HepG2 (cell line): ENCODE results near the gene MCMBP. TPM values are rescaled to one million over a fixed set of nuclear protein-coding genes. Genes with fewer than 3 reads are reported as not detected.

Experiments
- ATAC-seq: fragments of 200-7000 bp; cut with Tn5 transposase; 3 replicates; pipeline ENCODE4 v1.9.1; 2020; ENCODE audit warnings: mild to moderate bottlenecking, moderate library complexity
- BruUV-seq: library from RNA; stranded (reverse); fragments of 400-500 nt; replicated peaks from 2 replicates; lab custom pipeline; 2021; lab: Mats Ljungman, UMichigan
- CTCF ChIA-PET: fragments of 300-600 bp; formaldehyde crosslinking; extraction: SDS; loops from one replicate; lab custom pipeline; 2021; ENCODE audit warnings: low total read pairs, inconsistent platforms, low intra/inter-chr PET ratio; lab: Yijun Ruan, JAX
- POLR2A ChIA-PET: fragments of 350-600 bp; sonication (Branson Sonifier 250); formaldehyde crosslinking; loops from one replicate; lab custom pipeline; 2020; ENCODE audit warnings: antibody characterized with exemption, inconsistent platforms; lab: Yijun Ruan, JAX
- DNase-seq: peaks from one replicate; pipeline ENCODE4 v3.0.0-alpha.2; 2015; ENCODE audit warnings: low spot score
- FAIRE-seq: peaks from 3 replicates; lab custom pipeline; 2011; peaks lifted over from hg19 to GRCh38; lab: Jason Lieb, UNC
- H2AFZ ChIP-seq: one replicate; pipeline ENCODE4 v1.6.1; 2011; ENCODE audit warnings: low read length, inconsistent platforms
- H3K27ac ChIP-seq: fragments of 300-600 bp; 3 replicates; pipeline ENCODE4 v1.8.0; 2011; ENCODE audit warnings: mixed run types, mild to moderate bottlenecking, mixed read lengths, low read length, inconsistent platforms; ENCODE audit not compliant: insufficient read depth; ENCODE audit errors: extremely low read length
- H3K27me3 ChIP-seq, 2 experiments: fragments of 200-600 bp in 1 of 2; 2 replicates in 1 of 2; 3 replicates in 1 of 2; pipeline versions ENCODE4 v1.6.0 to v1.8.0; 2011; ENCODE audit warnings: low read length in 2 of 2, mild to moderate bottlenecking in 2 of 2, moderate library complexity in 2 of 2, inconsistent platforms in 1 of 2; ENCODE audit not compliant: insufficient read depth in 2 of 2, control insufficient read depth in 1 of 2
- H3K36me3 ChIP-seq, 2 experiments: fragments of 200-600 bp in 1 of 2; replicated peaks in 1 of 2; 2 replicates in 1 of 2; 3 replicates in 1 of 2; pipeline versions ENCODE4 v1.5.1 to v1.8.0; 2011; ENCODE audit warnings: low read length in 2 of 2, inconsistent platforms in 1 of 2; ENCODE audit not compliant: insufficient read depth in 2 of 2, control insufficient read depth in 1 of 2
- H3K4me1 ChIP-seq: 2 replicates; pipeline ENCODE4 v1.5.1; 2012; ENCODE audit warnings: low read length, inconsistent platforms; ENCODE audit not compliant: insufficient read depth
- H3K4me2 ChIP-seq: 2 replicates; pipeline ENCODE4 v1.6.0; 2011; ENCODE audit warnings: low read depth, low read length, inconsistent platforms
- H3K4me3 ChIP-seq, 3 experiments: fragments of 200-600 bp in 1 of 3; sonication (generic), shearing (Covaris generic) in 1 of 3; replicated peaks in 1 of 3; 2 replicates each; pipeline ENCODE4 v1.5.1; 2011 to 2016; ENCODE audit warnings: low read length in 3 of 3, inconsistent platforms in 2 of 3, low read depth in 2 of 3, mild to moderate bottlenecking in 2 of 3, control low read depth in 1 of 3, mixed read lengths in 1 of 3; ENCODE audit not compliant: insufficient read depth in 1 of 3
- H3K79me2 ChIP-seq: one replicate; pipeline ENCODE4 v1.6.1; 2011; ENCODE audit warnings: low read length, inconsistent platforms; ENCODE audit not compliant: insufficient read depth
- H3K9ac ChIP-seq: 2 replicates; pipeline ENCODE4 v1.6.0; 2011; ENCODE audit warnings: mild to moderate bottlenecking, low read depth, low read length, inconsistent platforms; ENCODE audit not compliant: insufficient read depth
- H3K9me3 ChIP-seq: 2 replicates; pipeline ENCODE4 v1.5.1; 2012; ENCODE audit warnings: mild to moderate bottlenecking, low read length
- H4K20me1 ChIP-seq: 2 replicates; pipeline ENCODE4 v1.6.0; 2011; ENCODE audit warnings: inconsistent platforms, mild to moderate bottlenecking, low read length, moderate library complexity; ENCODE audit not compliant: insufficient read depth
- CEBPG ChIP-seq: IDR thresholded peaks from 2 replicates; pipeline ENCODE4 v1.6.1; 2016
- JDP2 ChIP-seq: sonication (generic); formaldehyde crosslinking; IDR thresholded peaks from 2 replicates; pipeline ENCODE4 v1.8.1; 2022; ENCODE audit warnings: missing genetic modification reagents, borderline replicate concordance
- POLR2AphosphoS2 ChIP-seq: IDR thresholded peaks from 2 replicates; pipeline ENCODE4 v1.6.1; 2011; ENCODE audit warnings: low read depth, low read length, improper control_type of control experiment
- RXRA ChIP-seq: sonication (generic); formaldehyde crosslinking; IDR thresholded peaks from 2 replicates; pipeline ENCODE4 v1.5.1; 2020; ENCODE audit warnings: missing genetic modification reagents
- SP2 ChIP-seq: sonication (generic); formaldehyde crosslinking; IDR thresholded peaks from 2 replicates; pipeline ENCODE4 v1.5.1; 2020; ENCODE audit warnings: mild to moderate bottlenecking, missing genetic modification reagents
- YEATS4 ChIP-seq: sonication (generic); formaldehyde crosslinking; IDR thresholded peaks from 2 replicates; pipeline ENCODE4 v1.4.0; 2020; ENCODE audit warnings: missing genetic modification reagents, borderline replicate concordance
- ZSCAN20 ChIP-seq: sonication (generic); formaldehyde crosslinking; IDR thresholded peaks from 2 replicates; pipeline ENCODE4 v1.4.0; 2020; ENCODE audit warnings: missing genetic modification reagents, mild to moderate bottlenecking, borderline replicate concordance
- WGBS: methylation state at CpG from one replicate; pipeline ENCODE4 v1.1.6; 2017; ENCODE audit warnings: low lambda C conversion rate; 5-methylcytosine and 5-hydroxymethylcytosine counted together
- in situ Hi-C: cut with HindIII; loops from 2 replicates; pipeline ENCODE4 v1.10.0; 2017; ENCODE audit warnings: low pct_unique_long_range_greater_than_20kb; ENCODE audit not compliant: extremely low pct_ligation_motif_present
- intact Hi-C: fragments of 100-400 bp; cut with micrococcal nuclease; formaldehyde crosslinking; loops from one replicate; pipeline ENCODE4 v1.10.0; 2022; ENCODE audit not compliant: unreplicated experiment
- polyA plus RNA-seq, 8 experiments: library from polyadenylated mRNA; depleted of rRNA in 3 of 8; stranded (reverse) in 7 of 8; unstranded in 1 of 8; fragments of >200 nt; fragmentation: Illumina TruSeq in 4 of 8; extraction: Trizol in 4 of 8; gene quantifications; 2 replicates each; pipeline versions ENCODE4 v1.2.1 to v1.2.3, GENCODE V29; 2011 to 2016; ENCODE audit warnings: low read depth in 4 of 8, missing spikeins in 1 of 8, mixed read lengths in 1 of 8; ENCODE audit not compliant: insufficient read depth in 1 of 8
- total RNA-seq, 5 experiments: library from RNA; depleted of rRNA; stranded (reverse); fragments of >200 nt; fragmentation: Illumina TruSeq; extraction: Trizol; gene quantifications; 2 replicates each; pipeline ENCODE4 v1.2.3, GENCODE V29; 2016; ENCODE audit warnings: low read depth in 1 of 5
- TF ChIP-seq, protein P1 (sequence below): sonication (generic); formaldehyde crosslinking; IDR thresholded peaks from 2 replicates; pipeline ENCODE4 v1.5.1; 2020; ENCODE audit warnings: missing genetic modification reagents, mild to moderate bottlenecking, borderline replicate concordance
- TF ChIP-seq, protein P2 (sequence below): sonication (generic); formaldehyde crosslinking; IDR thresholded peaks from 2 replicates; pipeline ENCODE4 v1.8.0; 2022; ENCODE audit warnings: missing genetic modification reagents, mild to moderate bottlenecking, inconsistent platforms, borderline replicate concordance
- TF ChIP-seq, protein P3 (sequence below): sonication (generic); formaldehyde crosslinking; IDR thresholded peaks from 2 replicates; pipeline ENCODE4 v1.5.1; 2020; ENCODE audit warnings: mild to moderate bottlenecking, missing genetic modification reagents
- TF ChIP-seq, protein P4 (sequence below): sonication (generic); formaldehyde crosslinking; IDR thresholded peaks from 2 replicates; pipeline ENCODE4 v1.8.0; 2022; ENCODE audit warnings: missing genetic modification reagents, mild to moderate bottlenecking, borderline replicate concordance
- TF ChIP-seq, protein P5 (sequence below): sonication (generic); formaldehyde crosslinking; conservative IDR thresholded peaks from 2 replicates; pipeline ENCODE4 v1.8.0; 2022; ENCODE audit warnings: missing genetic modification reagents
- TF ChIP-seq, protein P6 (sequence below): sonication (generic); formaldehyde crosslinking; IDR thresholded peaks from 2 replicates; pipeline ENCODE4 v1.9.0; 2021; ENCODE audit warnings: missing genetic modification reagents, borderline replicate concordance

Gene MCMBP
- total and polyA plus RNA-seq, 2 of the 13 experiments (the other 11 are each of a cell fraction or from before 2014, with no cell fraction given), result 35.7 to 62.4 TPM

DNA sequence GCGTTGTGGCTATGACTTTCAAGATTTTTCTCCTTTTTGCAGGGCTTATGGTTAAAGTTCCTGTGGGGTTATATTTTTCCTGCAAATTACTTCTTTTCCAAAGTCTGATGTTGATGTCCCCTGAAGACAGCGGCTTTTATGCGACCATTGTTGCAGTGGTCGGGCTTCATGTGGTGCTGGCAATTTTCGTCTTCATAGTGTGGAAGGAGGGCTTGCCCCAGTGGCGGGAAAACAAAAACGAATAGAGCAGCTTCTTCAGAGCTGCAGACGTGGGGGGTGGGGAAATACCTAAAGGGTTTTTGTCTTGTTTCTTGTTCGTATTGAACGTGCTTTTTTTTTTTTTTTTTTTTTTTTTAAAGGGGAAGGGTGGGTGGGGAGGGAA, 53.8 kb downstream of the MCMBP start:
- CTCF ChIA-PET, result no interaction called here
- WGBS, result 96% methylated on average over 10 of the region's 10 CpGs
- H3K27ac ChIP-seq, result no peak overlapping the region
- in situ Hi-C loops (no loop called here), intact Hi-C loops (no loop called here)
- FAIRE-seq (no peak), ATAC-seq (no peak)
- peaks cover 6 to 27% of the 10 kb centered on the region in 2 experiments for H3K36me3 ChIP-seq
- no peaks in the 10 kb centered on the region for H3K27me3 ChIP-seq
- POLR2A ChIA-PET, result no interaction called here
- no peak overlapping the region for H3K9ac ChIP-seq
- no peaks in the 10 kb centered on the region for H3K79me2 ChIP-seq
- H2AFZ ChIP-seq, result no peak overlapping the region
- BruUV-seq, result no TSS peak
- H3K4me3 ChIP-seq, result no peak overlapping the region
- TF ChIP-seq SP2 (CRISPR knock-in tag) (no peak), YEATS4 (CRISPR knock-in tag) (no peak), JDP2 (CRISPR knock-in tag) (no peak), RXRA (CRISPR knock-in tag) (no peak), POLR2AphosphoS2 (no peak), ZSCAN20 (CRISPR knock-in tag) (no peak), CEBPG (CRISPR knock-in tag) (no peak)
- TF ChIP-seq, protein P1, sequence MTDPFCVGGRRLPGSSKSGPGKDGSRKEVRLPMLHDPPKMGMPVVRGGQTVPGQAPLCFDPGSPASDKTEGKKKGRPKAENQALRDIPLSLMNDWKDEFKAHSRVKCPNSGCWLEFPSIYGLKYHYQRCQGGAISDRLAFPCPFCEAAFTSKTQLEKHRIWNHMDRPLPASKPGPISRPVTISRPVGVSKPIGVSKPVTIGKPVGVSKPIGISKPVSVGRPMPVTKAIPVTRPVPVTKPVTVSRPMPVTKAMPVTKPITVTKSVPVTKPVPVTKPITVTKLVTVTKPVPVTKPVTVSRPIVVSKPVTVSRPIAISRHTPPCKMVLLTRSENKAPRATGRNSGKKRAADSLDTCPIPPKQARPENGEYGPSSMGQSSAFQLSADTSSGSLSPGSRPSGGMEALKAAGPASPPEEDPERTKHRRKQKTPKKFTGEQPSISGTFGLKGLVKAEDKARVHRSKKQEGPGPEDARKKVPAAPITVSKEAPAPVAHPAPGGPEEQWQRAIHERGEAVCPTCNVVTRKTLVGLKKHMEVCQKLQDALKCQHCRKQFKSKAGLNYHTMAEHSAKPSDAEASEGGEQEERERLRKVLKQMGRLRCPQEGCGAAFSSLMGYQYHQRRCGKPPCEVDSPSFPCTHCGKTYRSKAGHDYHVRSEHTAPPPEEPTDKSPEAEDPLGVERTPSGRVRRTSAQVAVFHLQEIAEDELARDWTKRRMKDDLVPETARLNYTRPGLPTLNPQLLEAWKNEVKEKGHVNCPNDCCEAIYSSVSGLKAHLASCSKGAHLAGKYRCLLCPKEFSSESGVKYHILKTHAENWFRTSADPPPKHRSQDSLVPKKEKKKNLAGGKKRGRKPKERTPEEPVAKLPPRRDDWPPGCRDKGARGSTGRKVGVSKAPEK, result no peak
- TF ChIP-seq, protein P2, sequence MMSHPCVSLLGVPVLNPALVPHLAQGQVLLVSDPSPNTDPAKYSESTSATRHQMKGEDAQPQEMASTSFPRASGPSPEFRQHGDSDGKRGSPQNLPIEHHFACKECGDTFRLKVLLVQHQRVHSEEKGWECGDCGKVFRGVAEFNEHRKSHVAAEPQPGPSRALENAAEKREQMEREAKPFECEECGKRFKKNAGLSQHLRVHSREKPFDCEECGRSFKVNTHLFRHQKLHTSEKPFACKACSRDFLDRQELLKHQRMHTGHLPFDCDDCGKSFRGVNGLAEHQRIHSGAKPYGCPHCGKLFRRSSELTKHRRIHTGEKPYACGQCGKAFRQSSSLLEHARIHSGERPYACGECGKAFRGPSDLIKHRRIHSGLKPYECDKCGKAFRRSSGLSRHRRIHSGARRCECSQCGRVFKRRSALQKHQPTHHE (CRISPR knock-in tag), result no peak
- TF ChIP-seq, protein P3, sequence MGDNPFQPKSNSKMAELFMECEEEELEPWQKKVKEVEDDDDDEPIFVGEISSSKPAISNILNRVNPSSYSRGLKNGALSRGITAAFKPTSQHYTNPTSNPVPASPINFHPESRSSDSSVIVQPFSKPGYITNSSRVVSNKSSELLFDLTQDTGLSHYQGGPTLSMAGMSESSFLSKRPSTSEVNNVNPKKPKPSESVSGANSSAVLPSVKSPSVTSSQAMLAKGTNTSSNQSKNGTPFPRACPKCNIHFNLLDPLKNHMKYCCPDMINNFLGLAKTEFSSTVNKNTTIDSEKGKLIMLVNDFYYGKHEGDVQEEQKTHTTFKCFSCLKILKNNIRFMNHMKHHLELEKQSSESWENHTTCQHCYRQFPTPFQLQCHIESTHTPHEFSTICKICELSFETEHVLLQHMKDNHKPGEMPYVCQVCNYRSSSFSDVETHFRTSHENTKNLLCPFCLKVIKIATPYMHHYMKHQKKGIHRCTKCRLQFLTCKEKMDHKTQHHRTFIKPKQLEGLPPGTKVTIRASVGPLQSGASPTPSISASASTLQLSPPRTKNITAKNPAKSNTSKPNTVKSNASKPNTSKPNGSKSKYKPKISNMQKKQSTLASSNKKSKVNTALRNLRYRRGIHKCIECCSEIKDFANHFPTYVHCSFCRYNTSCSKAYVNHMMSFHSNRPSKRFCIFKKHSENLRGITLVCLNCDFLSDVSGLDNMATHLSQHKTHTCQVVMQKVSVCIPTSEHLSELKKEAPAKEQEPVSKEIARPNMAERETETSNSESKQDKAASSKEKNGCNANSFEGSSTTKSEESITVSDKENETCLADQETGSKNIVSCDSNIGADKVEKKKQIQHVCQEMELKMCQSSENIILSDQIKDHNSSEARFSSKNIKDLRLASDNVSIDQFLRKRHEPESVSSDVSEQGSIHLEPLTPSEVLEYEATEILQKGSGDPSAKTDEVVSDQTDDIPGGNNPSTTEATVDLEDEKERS, result no peak
- TF ChIP-seq, protein P4, sequence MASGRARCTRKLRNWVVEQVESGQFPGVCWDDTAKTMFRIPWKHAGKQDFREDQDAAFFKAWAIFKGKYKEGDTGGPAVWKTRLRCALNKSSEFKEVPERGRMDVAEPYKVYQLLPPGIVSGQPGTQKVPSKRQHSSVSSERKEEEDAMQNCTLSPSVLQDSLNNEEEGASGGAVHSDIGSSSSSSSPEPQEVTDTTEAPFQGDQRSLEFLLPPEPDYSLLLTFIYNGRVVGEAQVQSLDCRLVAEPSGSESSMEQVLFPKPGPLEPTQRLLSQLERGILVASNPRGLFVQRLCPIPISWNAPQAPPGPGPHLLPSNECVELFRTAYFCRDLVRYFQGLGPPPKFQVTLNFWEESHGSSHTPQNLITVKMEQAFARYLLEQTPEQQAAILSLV (CRISPR knock-in tag), result no peak
- TF ChIP-seq, protein P5, sequence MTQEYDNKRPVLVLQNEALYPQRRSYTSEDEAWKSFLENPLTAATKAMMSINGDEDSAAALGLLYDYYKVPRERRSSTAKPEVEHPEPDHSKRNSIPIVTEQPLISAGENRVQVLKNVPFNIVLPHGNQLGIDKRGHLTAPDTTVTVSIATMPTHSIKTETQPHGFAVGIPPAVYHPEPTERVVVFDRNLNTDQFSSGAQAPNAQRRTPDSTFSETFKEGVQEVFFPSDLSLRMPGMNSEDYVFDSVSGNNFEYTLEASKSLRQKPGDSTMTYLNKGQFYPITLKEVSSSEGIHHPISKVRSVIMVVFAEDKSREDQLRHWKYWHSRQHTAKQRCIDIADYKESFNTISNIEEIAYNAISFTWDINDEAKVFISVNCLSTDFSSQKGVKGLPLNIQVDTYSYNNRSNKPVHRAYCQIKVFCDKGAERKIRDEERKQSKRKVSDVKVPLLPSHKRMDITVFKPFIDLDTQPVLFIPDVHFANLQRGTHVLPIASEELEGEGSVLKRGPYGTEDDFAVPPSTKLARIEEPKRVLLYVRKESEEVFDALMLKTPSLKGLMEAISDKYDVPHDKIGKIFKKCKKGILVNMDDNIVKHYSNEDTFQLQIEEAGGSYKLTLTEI (CRISPR knock-in tag), result no peak
- TF ChIP-seq, protein P6, sequence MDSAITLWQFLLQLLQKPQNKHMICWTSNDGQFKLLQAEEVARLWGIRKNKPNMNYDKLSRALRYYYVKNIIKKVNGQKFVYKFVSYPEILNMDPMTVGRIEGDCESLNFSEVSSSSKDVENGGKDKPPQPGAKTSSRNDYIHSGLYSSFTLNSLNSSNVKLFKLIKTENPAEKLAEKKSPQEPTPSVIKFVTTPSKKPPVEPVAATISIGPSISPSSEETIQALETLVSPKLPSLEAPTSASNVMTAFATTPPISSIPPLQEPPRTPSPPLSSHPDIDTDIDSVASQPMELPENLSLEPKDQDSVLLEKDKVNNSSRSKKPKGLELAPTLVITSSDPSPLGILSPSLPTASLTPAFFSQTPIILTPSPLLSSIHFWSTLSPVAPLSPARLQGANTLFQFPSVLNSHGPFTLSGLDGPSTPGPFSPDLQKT (CRISPR knock-in tag), result no peak
- TF ChIP-seq, all 625 proteins: peak for 0
- Histone ChIP-seq H3K4me2 (no peak overlapping the region), H4K20me1 (no peaks in the 10 kb centered on the region; the same call in 1 of the 2 replicates), H3K9me3 (no peaks in the 10 kb centered on the region), H3K4me1 (no peaks in the 10 kb centered on the region)
- DNase-seq, result no peak
